Measurements from ENCODE around the gene CCDC150. TPM values are rescaled to one million over a fixed set of nuclear protein-coding genes. Genes with fewer than 3 reads are reported as not detected.

The CCDC150 gene
- total and polyA plus RNA-seq, 2 of the 8 experiments (the other 6 are each of a cell fraction or from before 2014, with no cell fraction given) = 8.3 to 31.9 TPM

DNA sequence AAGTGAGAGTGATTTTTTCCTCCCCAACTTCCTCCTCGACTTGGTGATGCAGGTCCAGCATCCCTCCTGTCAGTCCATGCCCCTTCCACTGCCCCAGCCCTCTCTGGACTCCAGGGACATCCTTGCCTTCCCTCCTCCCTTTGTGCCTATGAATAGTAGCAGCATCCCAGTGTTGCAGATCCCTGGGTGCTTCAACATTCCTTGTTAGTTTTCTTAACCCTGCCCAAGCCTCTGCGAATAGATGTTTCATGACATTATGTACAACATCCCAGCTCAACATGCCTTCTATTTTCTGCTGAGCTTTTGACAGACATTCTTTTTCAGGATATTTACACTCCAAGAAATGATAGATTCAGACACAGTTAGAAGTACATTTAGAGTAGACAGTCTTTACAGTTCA lies 35.3 kb upstream of the CCDC150 start:
- Histone ChIP-seq H4K5ac (ENCODE audit: insufficient read length, low read depth, low read length) (no peak overlapping the region), H4K20me1 (replicated peaks in 1 of 2; ENCODE audit: control insufficient read depth in 1 of 2, insufficient read depth in 2 of 2, low read length in 2 of 2) (no peaks in the 10 kb centered on the region), H4K8ac (ENCODE audit: extremely low read depth, insufficient read depth, low read length) (no peak overlapping the region), H3K23me2 (ENCODE audit: low read depth, low read length) (no peaks in the 10 kb centered on the region), H3K9ac (replicated peaks in 1 of 4; ENCODE audit: extremely low read depth in 1 of 4, low read depth in 3 of 4, low read length in 3 of 4) (no peak overlapping the region), H2BK15ac (ENCODE audit: low read length) (no peak overlapping the region), H3K23ac (ENCODE audit: insufficient read length) (no peak overlapping the region), H3K79me1 (ENCODE audit: low read depth, low read length) (no peaks in the 10 kb centered on the region), H2AK5ac (ENCODE audit: low read depth, low read length) (no peak overlapping the region), H3K18ac (ENCODE audit: extremely low read depth, low read length) (no peak overlapping the region), H3K4me2 (ENCODE audit: insufficient read depth in 1 of 2, low read depth in 2 of 2, low read length in 2 of 2) (no peak overlapping the region), H3K4ac (replicated peaks; ENCODE audit: insufficient read length, low read depth, low read length) (no peak overlapping the region), H3K14ac (ENCODE audit: insufficient read length) (no peak overlapping the region), H3K36me3 (ENCODE audit: control insufficient read depth in 2 of 4, insufficient read depth in 4 of 4, low read length in 3 of 4) (no peaks in the 10 kb centered on the region), H3K27ac (ENCODE audit: low read depth, low read length) (no peak overlapping the region), H2BK120ac (replicated peaks; ENCODE audit: low read depth, low read length) (no peak overlapping the region), H2AFZ (ENCODE audit: low read length) (no peak overlapping the region), H2BK12ac (ENCODE audit: low read depth, low read length) (no peak overlapping the region), H2BK20ac (ENCODE audit: low read length) (no peak overlapping the region), H3K4me1 (replicated peaks in 1 of 4; ENCODE audit: control insufficient read depth in 3 of 4, insufficient read depth in 4 of 4, low read length in 3 of 4) (no peaks in the 10 kb centered on the region), H3K56ac (replicated peaks; ENCODE audit: insufficient read length, low read depth, low read length) (no peak overlapping the region), H3K27me3 (replicated peaks in 1 of 4; ENCODE audit: control insufficient read depth in 3 of 4, extremely low read depth in 1 of 4, insufficient read depth in 3 of 4, low read length in 3 of 4) (no peaks in the 10 kb centered on the region), H3K4me3 (ENCODE audit: extremely low read depth in 1 of 4, insufficient read depth in 2 of 4, low read depth in 3 of 4, low read length in 4 of 4) (no peak overlapping the region), H2BK5ac (ENCODE audit: low read depth, low read length) (no peak overlapping the region), H4K91ac (replicated peaks; ENCODE audit: insufficient read length, low read length) (no peak overlapping the region), H3K79me2 (ENCODE audit: control insufficient read depth in 1 of 2, insufficient read depth in 2 of 2, low read length in 2 of 2) (no peaks in the 10 kb centered on the region), H3K9me3 (ENCODE audit: insufficient read depth in 2 of 2, low read depth in 1 of 2, low read length in 1 of 2) (no peaks in the 10 kb centered on the region)
- ChIA-PET POLR2A (ENCODE audit: partially characterized antibody) (interaction anchor here (1.6 kb wide), 1 partner anchor 12 kb away, joined by 5 read pairs; no protein-coding TSS in a partner anchor), CTCF (ENCODE audit: partially characterized antibody) (no interaction called here)
- no peak for FAIRE-seq
- no peak for DNase-seq (ENCODE audit: low read depth in 1 of 2, low spot score in 2 of 2)
- WGBS, 2 experiments (ENCODE audit: extremely low coverage in 1 of 2, insufficient coverage in 1 of 2, insufficient read length in 1 of 2, insufficient replicate concordance in 2 of 2, low coverage in 1 of 2, low lambda C conversion rate in 2 of 2, missing lambda C conversion rate in 1 of 2) = 79% methylated on average over 2 of the region's 2 CpGs; no CpG with 5 or more reads in 1 of the 2 experiments
- TF ChIP-seq POU5F1 (IDR thresholded peaks at IDR 0.05; ENCODE audit: low read depth, low read length) (no peak), KDM1A (IDR thresholded peaks at IDR 0.05; ENCODE audit: borderline replicate concordance, low read length) (no peak), ZNF274 (IDR thresholded peaks at IDR 0.05; ENCODE audit: borderline replicate concordance, extremely low read depth, low read length) (no peak), RAD21 (IDR thresholded peaks at IDR 0.05 in 1 of 2, conservative IDR thresholded peaks at IDR 0.05 in 1 of 2; ENCODE audit: low read depth in 2 of 2, low read length in 2 of 2) (no peak), CTBP2 (IDR thresholded peaks at IDR 0.05; ENCODE audit: borderline replicate concordance, insufficient read depth, insufficient read length, low read length) (no peak), SP1 (IDR thresholded peaks at IDR 0.05; ENCODE audit: low read depth, low read length) (no peak), TAF1 (IDR thresholded peaks at IDR 0.05; ENCODE audit: low read depth, low read length) (no peak), PHF8 (conservative IDR thresholded peaks at IDR 0.05; ENCODE audit: low read depth, low read length) (no peak)
- TF ChIP-seq, protein P1, sequence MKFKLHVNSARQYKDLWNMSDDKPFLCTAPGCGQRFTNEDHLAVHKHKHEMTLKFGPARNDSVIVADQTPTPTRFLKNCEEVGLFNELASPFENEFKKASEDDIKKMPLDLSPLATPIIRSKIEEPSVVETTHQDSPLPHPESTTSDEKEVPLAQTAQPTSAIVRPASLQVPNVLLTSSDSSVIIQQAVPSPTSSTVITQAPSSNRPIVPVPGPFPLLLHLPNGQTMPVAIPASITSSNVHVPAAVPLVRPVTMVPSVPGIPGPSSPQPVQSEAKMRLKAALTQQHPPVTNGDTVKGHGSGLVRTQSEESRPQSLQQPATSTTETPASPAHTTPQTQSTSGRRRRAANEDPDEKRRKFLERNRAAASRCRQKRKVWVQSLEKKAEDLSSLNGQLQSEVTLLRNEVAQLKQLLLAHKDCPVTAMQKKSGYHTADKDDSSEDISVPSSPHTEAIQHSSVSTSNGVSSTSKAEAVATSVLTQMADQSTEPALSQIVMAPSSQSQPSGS (IDR thresholded peaks at IDR 0.05; ENCODE audit: low read length) = no peak
- TF ChIP-seq, protein P2, sequence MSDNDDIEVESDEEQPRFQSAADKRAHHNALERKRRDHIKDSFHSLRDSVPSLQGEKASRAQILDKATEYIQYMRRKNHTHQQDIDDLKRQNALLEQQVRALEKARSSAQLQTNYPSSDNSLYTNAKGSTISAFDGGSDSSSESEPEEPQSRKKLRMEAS (IDR thresholded peaks at IDR 0.05) = no peak
